Measurements from ENCODE around the gene TMEM184B. TPM values are rescaled to one million over a fixed set of nuclear protein-coding genes. Genes with fewer than 3 reads are reported as not detected.

The TMEM184B gene
- total and polyA plus RNA-seq, 2 donors (not counting 1 experiment from before 2014, with no cell fraction given): 9.9 to 24.7 TPM

- H3K36me3 ChIP-seq (replicated peaks in 1 of 2; ENCODE audit: control extremely low read depth in 1 of 2, control insufficient read depth in 1 of 2, extremely low read depth in 1 of 2, insufficient read depth in 2 of 2, low read length in 1 of 2): peaks cover 0 to 4% of the 10 kb centered on the region in 2 experiments
- H3K27ac ChIP-seq (ENCODE audit: low read length in 2 of 2): no peak overlapping the region
- no peak overlapping the region for H3K27ac Mint-ChIP-seq
- no peak overlapping the region for H2AFZ ChIP-seq (ENCODE audit: insufficient read depth, low read depth, low read length, poor library complexity, severe bottlenecking)
- H3K27me3 Mint-ChIP-seq: no peaks in the 10 kb centered on the region
- ATAC-seq (ENCODE audit: low read depth) (no peak), DNase-seq (no peak)
- no peaks in the 10 kb centered on the region for H4K20me1 ChIP-seq (ENCODE audit: control insufficient read depth, insufficient read depth, low read length, poor library complexity, severe bottlenecking)
- H3K9ac ChIP-seq (ENCODE audit: low read length): no peak overlapping the region
- TF ChIP-seq EZH2 (IDR thresholded peaks at IDR 0.05; ENCODE audit: borderline replicate concordance, insufficient read depth, low read depth, low read length, poor library complexity, severe bottlenecking): no peak
- no peak for TF ChIP-seq CTCF (IDR thresholded peaks at IDR 0.05)
- H3K9me3 Mint-ChIP-seq (ENCODE audit: insufficient read depth): no peaks in the 10 kb centered on the region
- no peaks in the 10 kb centered on the region for H3K79me2 ChIP-seq (ENCODE audit: control insufficient read depth, insufficient read depth, low read length)
- H3K4me1 ChIP-seq (ENCODE audit: control insufficient read depth in 2 of 2, insufficient read depth in 2 of 2, low read length in 2 of 2): no peaks in the 10 kb centered on the region
- no peak overlapping the region for H3K4me2 ChIP-seq (replicated peaks; ENCODE audit: low read depth, low read length, poor library complexity, severe bottlenecking)
- H3K4me3 ChIP-seq (ENCODE audit: control extremely low read depth in 1 of 5, extremely low read depth in 1 of 5, insufficient read depth in 1 of 5, low read depth in 2 of 5, low read length in 4 of 5): no peak overlapping the region
- ChIA-PET CTCF (interaction anchor here (1.0 kb wide), 1 partner anchor 186 kb away, joined by 3 read pairs; no protein-coding TSS in a partner anchor), POLR2A (no interaction called here)
- 96% methylated on average over 8 of the region's 9 CpGs for WGBS (ENCODE audit: insufficient coverage)
- no peaks in the 10 kb centered on the region for H3K4me1 Mint-ChIP-seq
- H3K4me3 Mint-ChIP-seq: no peak overlapping the region
- no peaks in the 10 kb centered on the region for H3K27me3 ChIP-seq (replicated peaks in 1 of 4; ENCODE audit: control extremely low read depth in 1 of 4, control insufficient read depth in 3 of 4, insufficient read depth in 4 of 4, low read length in 3 of 4)
- intact Hi-C loops (cut with micrococcal nuclease): no loop called here
- no peaks in the 10 kb centered on the region for H3K9me3 ChIP-seq (ENCODE audit: control extremely low read depth in 1 of 3, control insufficient read depth in 2 of 3, insufficient read depth in 1 of 3, low read length in 2 of 3)
Measured at GRCh38 chr22:38238519-38239071, 34.2 kb downstream of the TMEM184B start.

DNA sequence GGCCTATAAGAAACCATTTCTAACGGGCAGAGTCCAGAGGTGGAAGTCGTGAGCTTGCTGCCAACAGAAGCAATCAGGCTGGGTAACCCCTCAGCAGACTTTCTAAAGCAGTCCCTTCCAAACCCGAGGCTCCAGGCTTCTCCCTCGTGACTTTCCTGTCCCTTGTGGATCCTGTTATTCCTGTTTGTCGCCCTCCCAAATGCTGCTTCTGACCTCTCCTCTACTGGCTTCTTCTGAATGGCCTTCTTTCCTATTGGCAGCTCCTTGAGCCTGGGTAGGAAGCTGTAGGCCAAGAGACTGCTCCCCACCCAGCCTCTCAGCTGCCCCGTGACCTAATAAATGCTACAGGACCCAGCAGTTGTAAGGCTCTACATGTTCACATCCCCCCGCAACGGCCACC is 36.0 kb downstream of the TMEM184B start:
- ATAC-seq (ENCODE audit: low read depth) (no peak), DNase-seq (no peak)
- Mint-ChIP-seq H3K4me3 (no peak overlapping the region), H3K9me3 (ENCODE audit: insufficient read depth) (no peaks in the 10 kb centered on the region), H3K4me1 (no peaks in the 10 kb centered on the region), H3K27me3 (no peaks in the 10 kb centered on the region), H3K27ac (no peak overlapping the region)
- no peaks in the 10 kb centered on the region for H3K9me3 ChIP-seq (ENCODE audit: control extremely low read depth in 1 of 3, control insufficient read depth in 2 of 3, insufficient read depth in 1 of 3, low read length in 2 of 3)
- no peak overlapping the region for H3K9ac ChIP-seq (ENCODE audit: low read length)
- peaks cover 0 to 4% of the 10 kb centered on the region in 2 experiments for H3K36me3 ChIP-seq (replicated peaks in 1 of 2; ENCODE audit: control extremely low read depth in 1 of 2, control insufficient read depth in 1 of 2, extremely low read depth in 1 of 2, insufficient read depth in 2 of 2, low read length in 1 of 2)
- no peak overlapping the region for H3K4me3 ChIP-seq (ENCODE audit: control extremely low read depth in 1 of 5, extremely low read depth in 1 of 5, insufficient read depth in 1 of 5, low read depth in 2 of 5, low read length in 4 of 5)
- H3K4me1 ChIP-seq (ENCODE audit: control insufficient read depth in 2 of 2, insufficient read depth in 2 of 2, low read length in 2 of 2): no peaks in the 10 kb centered on the region
- no peak overlapping the region for H3K4me2 ChIP-seq (replicated peaks; ENCODE audit: low read depth, low read length, poor library complexity, severe bottlenecking)
- no peak overlapping the region for H2AFZ ChIP-seq (ENCODE audit: insufficient read depth, low read depth, low read length, poor library complexity, severe bottlenecking)
- intact Hi-C loops (cut with micrococcal nuclease): no loop called here
- no peaks in the 10 kb centered on the region for H3K27me3 ChIP-seq (replicated peaks in 1 of 4; ENCODE audit: control extremely low read depth in 1 of 4, control insufficient read depth in 3 of 4, insufficient read depth in 4 of 4, low read length in 3 of 4)
- no peaks in the 10 kb centered on the region for H4K20me1 ChIP-seq (ENCODE audit: control insufficient read depth, insufficient read depth, low read length, poor library complexity, severe bottlenecking)
- WGBS (ENCODE audit: insufficient coverage): 99% methylated on average over 8 of the region's 8 CpGs
- ChIA-PET POLR2A (no interaction called here), CTCF (no interaction called here)
- TF ChIP-seq EZH2 (IDR thresholded peaks at IDR 0.05; ENCODE audit: borderline replicate concordance, insufficient read depth, low read depth, low read length, poor library complexity, severe bottlenecking) (no peak), CTCF (IDR thresholded peaks at IDR 0.05) (no peak)
- H3K27ac ChIP-seq (ENCODE audit: low read length in 2 of 2): no peak overlapping the region
- no peaks in the 10 kb centered on the region for H3K79me2 ChIP-seq (ENCODE audit: control insufficient read depth, insufficient read depth, low read length)
